PFSK-1 (cell line): Measurements from ENCODE around the gene PPP1R8.

ENCODE experiments used
- FOXP2 ChIP-seq: optimal IDR thresholded peaks from 2 replicates; pipeline ENCODE3; 2011; ENCODE audit warnings: borderline replicate concordance, control low read depth, inconsistent platforms; ENCODE audit not compliant: insufficient read depth; ENCODE audit errors: extremely low read length, extremely low read depth
- POLR2AphosphoS5 ChIP-seq: IDR thresholded peaks from 2 replicates; pipeline ENCODE4 v1.6.1; 2012; ENCODE audit warnings: low read depth, mild to moderate bottlenecking, control low read depth, low read length, moderate library complexity
- REST ChIP-seq, 2 experiments: IDR thresholded peaks; 2 replicates each; pipeline versions ENCODE4 v1.6.1 to v1.8.0; 2011 to 2012; ENCODE audit warnings: low read depth in 2 of 2, low read length in 2 of 2, control low read depth in 1 of 2, inconsistent platforms in 1 of 2, mild to moderate bottlenecking in 1 of 2, moderate library complexity in 1 of 2; ENCODE audit not compliant: insufficient read depth in 1 of 2
- SIN3A ChIP-seq: IDR thresholded peaks from 2 replicates; pipeline ENCODE4 v1.6.1; 2012; ENCODE audit warnings: mild to moderate bottlenecking, low read length, moderate library complexity, borderline replicate concordance; ENCODE audit not compliant: insufficient read depth
- TAF1 ChIP-seq: IDR thresholded peaks from 2 replicates; pipeline ENCODE4 v1.6.1; 2012; ENCODE audit warnings: low read length, control low read depth, borderline replicate concordance; ENCODE audit not compliant: insufficient read depth

PPP1R8 gene

GRCh38 chr1:27823784-27824183 lies 6.8 kb upstream of the PPP1R8 start:
- TF ChIP-seq FOXP2 = no peak
- no peak for TF ChIP-seq POLR2AphosphoS5
- no peak for TF ChIP-seq REST (IDR thresholded peaks at IDR 0.05; ENCODE audit: insufficient read depth in 1 of 2, low read depth in 2 of 2, low read length in 2 of 2)
- TF ChIP-seq SIN3A = no peak
- TF ChIP-seq TAF1 = no peak

GRCh38 chr1:27824411-27824810 lies 6.2 kb upstream of the PPP1R8 start:
- TF ChIP-seq SIN3A (no peak), REST (IDR thresholded peaks at IDR 0.05; ENCODE audit: insufficient read depth in 1 of 2, low read depth in 2 of 2, low read length in 2 of 2) (no peak), POLR2AphosphoS5 (no peak), TAF1 (no peak), FOXP2 (no peak)

GRCh38 chr1:27831568-27832410 lies 1.2 kb downstream of the PPP1R8 start:
- no peak for TF ChIP-seq REST (IDR thresholded peaks at IDR 0.05; ENCODE audit: insufficient read depth in 1 of 2, low read depth in 2 of 2, low read length in 2 of 2)
- no peak for TF ChIP-seq TAF1
- no peak for TF ChIP-seq POLR2AphosphoS5
- no peak for TF ChIP-seq SIN3A
- TF ChIP-seq FOXP2 = no peak

GRCh38 chr1:27832762-27833161 lies 2.2 kb downstream of the PPP1R8 start:
- no peak for TF ChIP-seq TAF1
- TF ChIP-seq REST (IDR thresholded peaks at IDR 0.05; ENCODE audit: insufficient read depth in 1 of 2, low read depth in 2 of 2, low read length in 2 of 2) = no peak
- no peak for TF ChIP-seq POLR2AphosphoS5
- TF ChIP-seq FOXP2 = no peak
- no peak for TF ChIP-seq SIN3A
